Left kidney (tissue), 2 donors: ENCODE data around the gene NME7. TPM values are rescaled to one million over a fixed set of nuclear protein-coding genes. Genes with fewer than 3 reads are reported as not detected.

ENCODE experiments used
- DNase-seq: peaks from one replicate; pipeline ENCODE4 v3.0.0-alpha.2; 2013
- polyA plus RNA-seq: library from polyadenylated mRNA; unstranded; fragments of 120-200 nt; gene quantifications from one replicate; pipeline ENCODE4 v1.2.1, GENCODE V29; 2013; ENCODE audit not compliant: insufficient read length

Gene NME7
- polyA plus RNA-seq, 1 donor: 103 TPM

DNA sequence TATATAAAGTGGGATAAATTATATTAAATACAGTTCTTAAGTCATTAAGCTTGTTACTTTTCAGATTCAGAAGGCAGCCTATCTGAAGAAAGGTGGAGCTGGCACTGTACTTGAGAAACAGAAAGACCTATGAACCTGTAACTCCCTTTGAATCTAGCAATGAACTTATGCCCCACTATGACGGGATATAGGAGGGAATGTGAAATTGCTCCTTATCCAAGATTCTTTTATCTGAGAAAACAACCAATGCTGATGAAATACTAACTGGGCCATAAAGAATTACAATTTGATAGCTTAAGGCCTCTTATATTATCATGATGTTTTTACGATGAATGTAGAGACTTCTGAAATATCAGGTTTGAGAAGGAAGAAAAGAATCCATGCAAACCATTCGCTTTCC, 211.0 kb downstream of the NME7 start:
- no peak for DNase-seq

DNA sequence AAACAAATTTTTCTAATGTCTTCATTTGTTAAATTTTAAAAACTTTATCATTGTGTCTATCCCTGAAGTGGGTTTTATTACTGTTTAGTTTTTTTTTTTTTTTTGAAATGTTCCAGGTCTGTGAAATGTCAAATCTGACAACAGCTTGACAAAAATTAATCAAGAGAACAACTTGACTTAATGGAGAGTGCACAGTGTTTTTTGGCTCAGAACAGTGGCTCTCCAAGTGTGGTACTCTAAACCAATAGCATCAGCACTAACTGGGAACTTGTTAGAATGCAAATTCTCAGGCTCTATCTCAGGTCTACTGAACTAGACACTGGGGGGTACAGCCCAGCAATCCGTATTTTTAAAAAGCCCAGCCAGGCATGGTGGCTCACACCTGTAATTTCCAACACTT, 211.9 kb downstream of the NME7 start:
- DNase-seq: no peak

DNA sequence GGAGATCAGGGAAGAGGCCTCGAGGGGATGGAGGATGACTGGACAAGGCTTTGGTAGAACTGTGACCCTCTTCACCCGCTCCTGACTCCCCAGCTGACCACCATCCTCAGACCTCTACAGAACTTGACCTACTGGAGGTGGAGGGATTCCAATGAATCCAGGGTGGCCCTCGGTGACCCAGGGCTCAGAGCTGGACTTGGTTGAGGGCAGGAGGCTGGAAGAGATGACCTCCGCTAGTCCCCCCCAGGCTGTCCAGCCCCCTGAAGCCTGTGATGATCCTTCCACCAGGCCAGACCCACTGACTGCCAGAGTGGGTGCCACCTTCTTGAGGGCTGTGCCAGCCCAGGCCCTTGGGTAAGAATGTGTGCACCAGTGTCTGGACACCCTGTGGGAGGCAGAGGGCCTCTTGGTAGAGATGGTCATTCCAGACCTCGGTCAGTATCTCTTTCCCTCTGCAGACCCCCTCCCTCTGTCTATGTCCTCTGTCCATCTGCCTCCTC, 216.2 kb downstream of the NME7 start:
- DNase-seq: no peak

DNA sequence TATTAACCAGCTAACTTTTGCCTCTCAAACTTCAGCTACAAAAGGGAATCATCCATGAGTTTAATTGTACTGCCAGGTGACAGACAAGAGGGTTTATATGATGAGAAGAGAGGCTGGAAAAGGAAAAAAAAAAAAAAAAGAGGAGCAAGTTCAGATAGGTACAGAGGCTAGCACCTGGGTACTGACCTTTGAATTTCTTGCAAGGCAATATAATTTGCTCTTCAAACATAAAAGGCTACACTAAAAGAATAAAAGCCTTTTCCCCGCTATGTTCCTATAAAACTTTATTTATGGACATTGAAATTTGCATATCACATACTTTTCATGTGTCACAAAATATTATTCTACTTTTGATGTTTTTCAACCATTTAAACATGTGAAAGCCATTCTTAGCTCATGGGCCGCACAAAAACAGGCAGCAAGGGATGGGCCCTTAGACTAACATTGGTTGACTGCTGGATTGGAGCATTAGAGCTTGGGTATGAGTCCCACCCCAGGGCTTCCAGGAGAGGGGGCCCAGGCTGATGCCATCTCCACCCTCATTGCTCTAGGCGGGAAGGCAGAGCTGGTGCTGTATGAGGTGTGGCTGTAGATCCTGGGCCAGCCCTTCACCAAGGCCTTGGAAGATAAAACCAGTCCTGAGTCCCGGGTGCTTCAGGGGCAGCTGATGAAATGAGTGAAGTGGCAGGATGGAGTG, 216.8 kb downstream of the NME7 start:
- DNase-seq: no peak

DNA sequence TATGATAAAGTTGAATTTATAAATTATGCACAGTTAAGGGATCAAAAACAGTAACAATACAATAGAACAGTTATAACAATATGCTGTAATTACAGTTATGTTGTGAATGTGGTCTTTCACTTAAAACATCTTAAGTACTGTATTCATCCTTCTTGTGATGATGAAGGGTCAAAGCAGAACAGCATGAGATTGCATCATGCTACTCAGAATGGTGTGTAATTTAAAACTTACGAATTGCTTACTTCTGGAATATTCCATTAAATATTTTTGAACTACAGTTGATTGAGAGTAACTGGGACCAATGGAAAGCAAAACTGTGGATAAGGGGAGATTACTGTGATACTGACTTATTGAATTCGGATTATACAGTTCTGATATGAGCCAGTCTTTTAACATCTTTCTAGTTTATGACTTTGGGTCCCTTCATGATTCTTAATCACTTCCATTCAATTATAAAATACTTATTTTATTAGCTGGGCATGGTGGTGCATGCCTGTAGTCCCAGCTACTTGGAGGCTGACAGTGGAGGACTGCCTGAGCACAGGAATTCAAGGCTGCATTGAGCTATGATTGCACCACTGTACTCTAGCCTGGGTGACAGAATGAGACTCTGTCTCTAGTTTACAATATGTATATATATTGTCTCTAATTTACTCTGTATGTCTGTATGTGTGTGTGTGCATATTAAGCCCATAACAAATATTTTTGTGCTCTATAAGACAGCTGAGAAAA, 217.9 kb downstream of the NME7 start:
- DNase-seq: no peak

DNA sequence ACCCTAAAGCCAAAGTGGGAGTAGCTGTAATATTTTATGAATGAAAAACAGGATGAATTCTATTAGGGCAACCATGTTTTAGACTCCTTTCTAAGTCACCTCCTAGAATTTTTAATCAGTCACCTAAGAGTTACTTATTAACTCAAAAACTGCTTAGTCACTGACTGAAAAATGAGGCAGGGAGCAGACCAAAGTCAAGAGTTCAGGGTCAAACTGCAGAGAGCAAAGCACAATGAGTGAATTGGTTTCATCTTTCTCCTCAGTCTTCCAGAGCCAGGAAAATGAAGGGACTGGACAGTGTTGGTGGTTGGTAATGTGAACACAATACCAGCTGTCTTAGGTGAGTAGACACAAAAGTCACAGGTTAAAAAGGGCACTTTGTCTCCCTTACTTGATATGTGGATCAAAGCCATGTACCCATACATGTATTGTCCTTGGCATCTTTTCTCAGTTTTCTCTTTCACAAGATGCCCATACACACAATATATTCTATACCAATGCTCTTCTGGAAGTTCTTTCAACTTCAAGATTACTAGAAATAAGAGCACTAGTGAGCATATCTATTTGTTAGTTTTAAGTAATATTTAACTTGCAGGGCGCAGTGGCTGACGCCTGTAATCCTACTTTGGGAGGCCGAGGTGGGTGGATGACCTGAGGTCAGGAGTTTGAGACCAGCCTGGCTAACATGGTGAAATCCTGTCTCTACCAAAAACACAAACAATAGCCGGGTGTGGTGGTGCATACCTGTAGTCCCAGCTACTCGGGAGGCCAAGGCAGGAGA, 218.9 kb downstream of the NME7 start:
- DNase-seq: peak; percentile 51

DNA sequence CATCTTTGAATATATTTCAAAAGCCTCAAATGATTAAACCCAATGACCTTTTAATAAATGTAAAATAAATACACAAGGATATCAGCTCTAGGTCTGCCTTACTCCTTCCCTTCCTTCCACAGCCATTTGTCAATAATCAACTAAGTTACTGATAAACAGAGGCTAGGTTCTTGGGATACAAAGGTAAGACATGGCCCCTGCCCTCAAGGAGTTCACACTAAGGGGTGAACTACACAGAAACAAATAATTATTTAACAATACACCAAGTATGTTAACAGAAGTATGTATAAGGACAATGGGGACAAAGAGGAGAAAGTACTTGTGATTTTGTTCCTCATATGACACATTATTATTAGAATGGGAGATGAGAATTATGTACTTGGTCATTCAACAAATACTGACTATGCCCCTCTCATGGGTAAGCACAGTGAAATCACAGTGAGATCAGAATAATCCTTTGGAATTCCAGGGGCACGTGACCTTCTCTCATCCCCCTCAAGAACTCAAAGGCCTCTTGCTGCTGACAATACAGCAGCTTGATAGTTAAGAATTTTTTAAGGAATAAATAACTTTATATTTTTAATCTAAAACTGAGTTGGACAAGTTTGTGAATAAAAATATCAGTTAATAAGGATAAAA, 220.9 kb downstream of the NME7 start:
- DNase-seq: no peak

DNA sequence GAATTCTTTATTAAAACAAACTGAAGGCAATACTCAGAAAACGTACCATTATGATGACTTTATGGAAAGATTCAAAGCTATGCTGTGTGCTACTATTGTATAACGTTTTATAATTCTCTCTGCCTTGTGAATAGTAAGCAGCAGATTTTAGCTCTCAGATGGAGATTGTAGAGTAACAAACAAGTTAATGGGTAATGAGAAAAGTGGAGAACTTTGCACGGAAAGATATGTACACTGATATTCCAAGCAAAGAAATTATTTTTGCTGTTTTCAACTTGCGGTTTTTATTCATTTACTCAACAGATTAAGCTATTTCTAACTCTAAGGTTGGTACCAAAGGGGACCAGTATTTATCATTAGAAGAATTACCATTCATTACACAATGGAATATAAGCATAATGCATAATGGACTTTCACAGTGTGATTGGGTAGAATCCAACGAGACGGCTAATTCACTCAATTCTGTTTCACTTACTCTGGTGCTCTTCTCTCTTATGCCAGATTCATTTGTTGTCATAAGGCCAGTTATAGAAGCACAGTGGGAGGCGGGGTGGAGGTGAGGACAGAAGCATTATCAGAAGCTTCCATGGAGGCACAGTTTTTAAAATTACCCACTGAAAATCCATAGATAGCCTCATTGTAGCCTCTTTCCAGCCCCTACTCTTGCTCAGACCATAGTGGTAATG, 222.5 kb downstream of the NME7 start:
- DNase-seq: no peak

DNA sequence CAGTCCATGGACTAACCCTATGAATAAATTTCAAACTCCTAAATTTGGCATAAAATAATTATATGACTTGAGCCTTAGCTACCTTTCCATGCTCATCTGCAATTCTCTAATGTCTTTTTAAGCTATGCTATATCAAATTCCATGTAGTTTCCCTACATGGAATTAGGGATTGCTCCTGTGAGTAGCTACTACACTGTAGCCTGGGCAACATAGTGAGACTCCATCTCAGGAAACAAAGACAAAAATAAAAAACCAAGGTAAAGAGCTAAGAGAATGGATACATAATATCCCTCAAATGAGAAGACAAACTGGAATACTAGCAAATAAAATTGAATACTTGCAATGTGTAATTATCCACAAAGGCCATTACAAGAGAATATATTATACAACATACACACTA, 223.6 kb downstream of the NME7 start:
- no peak for DNase-seq

DNA sequence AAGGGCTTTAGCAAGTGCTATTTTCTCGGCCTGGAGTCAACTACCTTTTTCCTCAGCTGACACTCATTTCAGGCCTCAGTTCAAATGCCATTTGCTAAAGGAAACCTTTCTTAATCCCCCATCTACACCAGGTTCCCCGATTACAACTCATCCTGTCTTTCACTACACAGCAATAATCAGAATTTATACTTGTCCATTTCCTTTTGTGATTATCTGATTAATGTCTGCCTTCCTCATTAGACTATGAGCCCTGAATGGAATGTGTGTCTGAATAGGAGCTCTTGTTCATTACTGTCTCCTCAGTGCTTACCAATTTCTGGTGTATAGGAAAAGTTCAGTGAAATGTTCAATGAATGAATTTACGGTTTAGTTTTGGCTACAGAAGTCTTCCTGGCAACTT, 224.3 kb downstream of the NME7 start:
- no peak for DNase-seq

DNA sequence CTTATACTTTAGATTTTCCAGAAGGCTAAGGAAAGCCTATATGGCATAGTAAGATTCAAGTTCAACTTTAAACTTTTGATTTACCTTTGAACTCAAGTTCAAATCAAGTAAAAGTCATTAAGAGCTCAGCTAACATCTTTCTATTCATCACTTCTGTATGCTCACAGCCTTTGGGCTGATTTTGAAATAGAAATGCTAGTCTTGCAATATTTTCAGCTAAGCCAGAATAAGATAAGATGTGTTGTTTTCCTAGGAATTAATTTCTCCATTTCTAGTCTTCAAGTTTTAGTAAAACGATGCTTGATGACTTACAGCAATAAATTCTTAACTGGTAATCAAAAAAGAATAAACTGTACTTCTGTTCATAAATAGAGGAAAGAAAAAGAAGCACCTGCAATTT, 225.5 kb downstream of the NME7 start:
- DNase-seq: no peak

DNA sequence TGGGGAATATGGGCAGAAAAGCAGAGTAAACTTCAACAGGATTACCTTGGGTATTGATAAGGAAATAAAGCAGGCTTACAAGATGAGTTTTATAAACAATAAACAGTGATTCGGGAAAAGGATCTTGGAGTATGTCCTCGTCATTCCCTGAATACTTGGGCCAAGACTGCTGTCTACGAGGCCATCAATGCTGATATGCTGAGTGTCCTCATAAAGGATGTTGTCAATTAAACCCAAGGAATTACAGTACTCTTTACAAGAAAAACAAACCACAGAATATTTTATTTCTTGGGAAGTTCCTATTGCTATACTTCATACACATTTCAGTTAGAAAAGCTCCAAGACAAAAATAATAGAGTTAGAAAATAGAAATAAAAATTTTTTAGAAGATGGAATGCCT, 226.2 kb downstream of the NME7 start:
- DNase-seq: no peak

DNA sequence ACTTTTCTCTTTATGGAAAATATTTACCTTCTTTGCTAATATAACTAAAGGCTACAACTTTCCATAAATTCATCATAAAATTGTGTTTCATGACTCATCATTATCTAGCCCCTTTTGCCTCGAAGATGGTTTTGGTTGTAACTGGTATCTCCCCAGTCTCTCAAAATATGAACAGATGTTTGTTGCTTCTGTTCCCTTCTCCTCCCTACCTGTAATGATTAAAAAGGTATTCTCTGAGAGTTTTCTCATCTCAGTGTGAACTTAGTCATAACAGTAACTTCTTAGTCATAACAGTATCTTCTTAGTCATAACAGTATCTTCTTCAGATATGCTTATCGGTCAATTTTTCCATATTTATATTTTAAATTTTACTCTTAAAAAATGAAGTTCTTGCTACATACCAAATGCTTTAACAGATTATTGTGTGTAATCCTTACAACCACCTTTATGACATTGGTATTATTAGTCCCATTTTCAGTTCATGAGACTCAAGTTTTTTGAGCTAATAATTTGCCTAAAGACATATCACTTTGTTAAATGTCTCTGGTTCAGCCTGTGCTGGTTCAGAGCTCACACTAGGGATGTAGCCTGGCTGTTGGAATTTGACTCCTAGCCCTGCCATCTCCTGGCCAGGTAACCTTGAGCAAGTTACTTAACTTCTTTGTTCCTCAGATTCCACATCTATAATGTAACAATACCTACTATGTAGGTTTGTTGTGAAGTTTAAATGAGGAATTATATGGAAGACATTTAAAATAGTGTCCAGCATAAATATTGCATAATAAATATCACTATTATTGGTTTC, 228.5 kb downstream of the NME7 start:
- DNase-seq: no peak

DNA sequence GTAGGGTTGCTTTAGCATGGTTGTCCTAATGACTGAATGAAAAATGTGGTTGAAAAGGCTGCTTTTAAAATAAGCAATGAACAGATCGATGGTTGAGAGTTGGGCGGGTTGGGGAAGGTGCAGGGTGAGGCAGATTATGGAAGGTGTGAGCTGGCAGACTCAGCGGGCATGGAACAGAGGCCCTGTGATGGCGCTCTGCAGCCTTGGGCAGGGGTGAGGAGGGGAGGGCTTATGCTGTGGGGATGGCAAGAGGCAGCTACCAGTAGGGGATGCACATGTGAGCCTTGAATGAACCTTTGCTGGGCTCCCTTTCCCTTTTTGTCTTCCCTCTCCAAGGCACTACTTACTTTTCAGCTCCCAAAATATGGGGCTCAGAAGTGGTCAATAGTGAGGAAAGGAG, 230.2 kb downstream of the NME7 start:
- DNase-seq: no peak

DNA sequence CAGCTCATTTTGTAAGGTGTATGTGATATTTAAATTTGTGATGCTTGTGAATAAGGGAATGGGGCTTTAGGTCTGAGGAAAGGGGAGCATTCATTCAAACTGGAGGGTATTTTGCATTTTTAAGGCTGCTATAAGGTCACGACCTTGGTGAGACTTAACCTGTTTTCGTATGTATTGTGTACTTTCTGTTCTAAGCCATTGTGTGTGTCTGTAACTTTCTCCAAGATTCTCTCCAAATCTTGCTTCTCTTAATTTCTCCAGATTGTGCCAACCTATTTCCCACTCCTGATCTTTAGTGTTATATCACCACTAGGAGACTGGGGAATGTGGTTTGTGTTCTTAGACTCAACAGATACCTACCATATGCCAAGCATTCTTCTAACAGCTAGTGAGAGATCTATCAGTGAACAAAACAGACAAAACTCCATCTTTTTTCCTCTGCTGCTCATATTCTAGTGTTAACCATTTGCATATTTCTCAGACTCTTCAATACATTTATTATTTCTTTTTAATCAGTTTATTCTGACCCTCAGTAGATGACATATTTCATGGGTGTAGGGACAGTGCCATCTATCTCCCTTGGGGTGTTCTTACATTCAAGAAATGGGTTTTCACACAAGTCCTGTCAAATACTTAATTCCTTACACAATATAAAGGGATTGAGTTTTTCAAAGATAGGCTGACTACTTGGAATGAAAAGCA, 233.6 kb downstream of the NME7 start:
- DNase-seq: no peak

DNA sequence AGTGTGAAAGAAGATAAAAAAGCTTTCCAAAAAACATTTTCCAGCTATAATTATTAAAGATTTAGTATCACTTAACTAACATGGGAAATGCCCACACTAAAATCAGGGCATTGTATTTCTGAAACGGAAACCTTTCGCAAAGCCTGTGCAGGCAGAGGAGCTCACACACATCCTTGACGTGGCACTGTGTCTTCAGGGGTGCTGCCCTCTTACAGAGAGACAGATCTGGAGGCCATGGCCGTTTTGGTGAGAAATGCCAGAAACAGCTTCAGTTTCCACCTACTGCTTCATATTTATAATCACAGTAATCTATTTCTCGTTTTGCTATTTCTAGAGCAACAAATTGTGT, 234.4 kb downstream of the NME7 start:
- DNase-seq: no peak

DNA sequence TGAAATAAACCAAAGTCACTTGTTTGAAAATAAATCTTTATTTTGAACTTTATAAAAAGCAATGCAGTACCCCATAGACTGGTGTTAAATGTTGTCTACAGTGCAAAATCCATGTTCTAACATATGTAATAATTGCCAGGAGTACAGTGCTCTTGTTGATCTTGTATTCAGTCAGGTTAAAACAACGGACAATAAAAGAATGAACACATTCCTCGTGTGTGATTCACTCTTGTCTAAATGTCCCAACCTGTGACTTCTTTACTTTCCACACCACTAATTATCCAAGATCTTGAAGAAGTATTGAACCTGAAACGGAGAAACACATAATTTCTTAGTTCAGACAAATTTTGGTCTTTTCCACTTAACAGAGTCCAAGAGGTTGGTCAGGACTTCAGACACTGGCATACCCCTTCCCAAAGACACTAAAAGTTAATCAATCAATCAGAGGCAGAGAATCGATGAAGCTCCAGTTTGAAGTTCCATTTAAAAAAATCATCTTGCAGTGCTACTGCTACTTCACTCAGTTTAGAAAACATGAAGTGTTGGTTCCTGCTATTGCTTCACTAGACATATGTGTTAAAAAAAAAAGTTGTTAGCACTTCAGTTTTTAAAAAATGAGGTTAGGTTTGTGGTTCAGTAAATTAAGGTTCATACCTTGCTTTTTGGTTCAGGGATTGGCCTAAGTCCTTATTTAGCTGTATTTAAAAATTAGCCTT, 234.9 kb downstream of the NME7 start:
- DNase-seq: no peak

DNA sequence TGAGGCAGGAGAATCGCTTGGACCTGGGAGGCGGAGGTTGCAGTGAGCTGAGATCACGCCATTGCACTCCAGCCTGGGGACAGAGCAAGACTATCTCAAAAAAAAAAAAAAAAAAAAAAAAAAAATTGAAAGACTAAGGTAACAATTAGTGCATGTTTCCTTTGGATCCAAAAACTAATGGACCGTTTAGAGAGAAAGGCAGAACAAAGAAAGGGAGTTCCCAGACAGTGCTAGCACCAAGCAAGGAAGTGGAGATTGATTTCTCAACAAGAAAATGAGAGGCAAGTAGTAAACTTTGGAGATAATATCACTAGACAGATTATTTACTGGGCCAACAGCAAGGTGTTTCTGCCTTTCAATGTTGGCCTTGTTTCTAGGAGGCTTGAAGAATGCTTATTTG, 236.9 kb downstream of the NME7 start:
- no peak for DNase-seq

DNA sequence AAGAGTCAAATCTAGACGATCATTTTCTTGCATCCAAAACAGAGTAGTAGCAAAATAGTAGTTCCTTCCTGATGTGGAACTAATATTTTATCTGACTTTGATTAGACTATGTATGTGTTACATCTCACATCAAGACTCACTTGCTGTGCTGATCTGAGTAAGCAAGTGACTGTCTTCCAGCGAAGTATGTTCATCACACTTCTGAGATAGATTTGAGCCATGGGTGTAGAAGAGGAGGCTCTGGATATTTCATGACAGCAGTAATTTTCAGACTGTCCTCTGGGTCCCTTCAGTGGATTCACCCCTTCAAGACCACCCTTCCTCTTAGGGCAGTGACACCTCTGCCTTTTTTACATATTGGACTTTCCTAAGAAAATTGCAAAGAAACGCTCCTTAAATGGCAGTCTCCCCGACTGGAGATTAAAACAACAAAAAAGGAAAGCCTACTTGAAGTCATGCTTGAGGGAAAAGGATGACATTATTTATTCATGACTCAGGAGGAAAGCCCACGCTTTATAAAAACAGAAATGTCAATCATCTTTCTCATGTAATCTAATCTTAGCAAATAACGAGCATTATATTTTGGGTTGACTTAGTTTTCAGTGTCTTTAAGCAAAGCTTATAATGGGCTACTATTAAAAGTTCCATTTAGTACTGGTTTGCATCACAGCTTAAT, 238.3 kb downstream of the NME7 start:
- DNase-seq: no peak
